HTR-8/SVneo (cell line): ENCODE results near the gene MTARC2.
"Not testable (repeated sequence)": the region's sequence is repeated elsewhere in the genome, so short reads cannot be mapped to it uniquely, and the experiment has no call there.

ENCODE experiments used
- DNase-seq: peaks from one replicate; pipeline ENCODE4 v3.0.0; 2011; ENCODE audit warnings: low spot score, mixed read lengths; ENCODE audit not compliant: insufficient read length
- FAIRE-seq: peaks from 2 replicates; lab custom pipeline; 2011; peaks lifted over from hg19 to GRCh38; lab: Jason Lieb, UNC

The MTARC2 gene

GRCh38 chr1:220730486-220730885, 17.6 kb upstream of the MTARC2 start:
- no peak for FAIRE-seq

DNA sequence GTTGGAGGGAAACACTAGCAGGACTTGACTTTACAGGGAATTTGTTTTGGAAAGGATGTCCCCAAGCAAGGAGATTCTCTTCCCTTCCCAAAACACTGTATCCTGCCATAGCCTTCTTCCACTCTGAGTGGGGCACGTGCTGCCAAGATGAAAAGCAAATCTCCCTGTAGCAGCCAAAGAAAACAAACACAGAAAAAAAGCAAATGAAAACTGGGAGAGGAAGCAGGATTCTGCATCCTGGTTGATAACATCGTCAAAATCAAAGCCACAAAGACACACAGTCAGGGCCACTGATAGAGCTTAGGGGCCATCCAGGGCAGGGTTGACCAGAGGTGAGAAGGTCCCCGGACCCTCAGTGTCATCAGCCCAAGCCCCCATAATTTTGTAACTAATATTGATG, 16.0 kb upstream of the MTARC2 start:
- FAIRE-seq (no peak), DNase-seq (no peak)

More at GRCh38 chr1:220730486-220730885, 17.6 kb upstream of the MTARC2 start:
- DNase-seq, result no peak

DNA sequence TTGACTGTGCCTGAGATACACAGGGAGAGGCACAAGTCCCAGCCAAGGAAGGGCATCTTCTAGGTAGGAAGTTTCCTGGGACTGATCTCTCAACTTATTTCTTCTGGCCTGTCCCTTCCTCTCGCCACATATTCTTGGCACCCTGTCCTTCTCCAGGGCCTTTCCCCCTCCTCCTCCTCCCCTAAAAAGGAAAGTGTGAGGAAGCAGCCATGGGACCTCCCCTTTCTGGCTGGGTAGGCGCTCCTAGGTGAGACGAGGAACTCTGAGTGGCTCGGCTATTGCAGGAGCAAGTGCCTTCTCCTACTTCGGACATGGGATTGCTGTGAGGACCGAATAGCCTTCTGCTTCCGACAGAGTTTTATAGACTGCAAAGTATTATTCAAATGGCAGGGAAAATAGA, 15.5 kb upstream of the MTARC2 start:
- DNase-seq (no peak), FAIRE-seq (no peak)

DNA sequence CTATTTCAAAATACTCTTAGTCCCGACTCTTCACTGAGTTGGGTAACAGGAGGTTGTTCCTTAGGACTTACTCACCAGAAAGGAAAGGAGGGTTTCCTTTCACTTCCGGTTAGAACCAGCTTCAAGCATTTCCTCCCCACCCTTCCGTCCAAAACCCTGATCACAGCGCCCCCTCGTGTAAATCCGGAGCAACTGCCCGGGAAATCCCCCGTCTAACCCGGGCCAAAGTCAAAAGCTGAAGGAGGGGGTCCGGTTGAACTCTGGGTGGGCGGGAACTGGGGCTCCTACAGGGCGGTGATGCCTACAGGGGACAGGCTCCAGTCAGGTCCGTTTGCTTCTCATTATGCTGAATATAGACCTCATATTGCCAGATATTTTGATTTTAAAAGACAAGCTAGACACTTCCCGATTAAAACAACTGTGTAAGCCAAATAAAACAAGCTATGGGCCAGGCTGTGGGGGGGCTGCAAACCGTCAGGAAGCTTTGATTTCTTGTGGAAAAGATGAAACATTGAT, 15.0 kb upstream of the MTARC2 start:
- DNase-seq, result peak; percentile 90
- FAIRE-seq, result peak; percentile 62

DNA sequence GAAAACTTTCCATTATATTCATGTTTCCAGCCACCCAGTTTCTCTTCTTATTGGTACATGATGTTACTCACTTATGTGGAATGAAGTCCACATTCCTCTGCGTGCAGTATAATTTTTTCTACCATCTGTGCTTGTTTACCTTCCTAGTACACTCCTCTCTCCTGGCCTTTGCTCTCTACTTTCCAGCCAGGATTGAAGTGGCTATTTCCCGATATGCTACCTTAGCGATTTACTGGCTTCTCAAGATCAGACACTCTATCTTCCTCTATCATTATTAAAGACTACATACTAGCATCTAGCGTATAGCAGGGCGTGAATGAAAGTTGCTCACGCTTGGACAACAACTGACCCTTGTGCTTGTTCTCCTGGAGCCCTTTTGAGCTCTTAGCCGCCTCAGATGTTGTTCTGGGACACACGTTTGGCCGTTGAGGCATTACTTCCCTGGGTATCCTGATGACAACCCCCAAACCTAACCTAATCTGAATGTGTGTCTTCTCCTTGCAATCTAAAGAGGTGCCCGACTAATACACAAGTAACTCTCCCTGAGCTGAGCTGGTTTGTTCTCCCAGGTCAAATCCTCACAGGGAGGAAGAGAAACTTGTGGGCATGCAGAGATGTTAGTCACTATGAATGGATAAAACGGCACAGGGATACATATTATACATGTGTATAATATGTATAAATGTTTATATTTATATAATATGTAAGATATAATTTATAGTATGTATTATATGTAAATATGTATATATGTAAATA, 13.4 kb upstream of the MTARC2 start:
- FAIRE-seq (peak; percentile 26), DNase-seq (peak; percentile 64)

GRCh38 chr1:220736283-220736682, 11.8 kb upstream of the MTARC2 start:
- DNase-seq, FAIRE-seq: not testable (repeated sequence)

GRCh38 chr1:220741349-220741748, 6.8 kb upstream of the MTARC2 start:
- FAIRE-seq (no peak), DNase-seq (no peak)

GRCh38 chr1:220741825-220742224, 6.3 kb upstream of the MTARC2 start:
- no peak for DNase-seq
- FAIRE-seq, result no peak

GRCh38 chr1:220742520-220742919, 5.6 kb upstream of the MTARC2 start:
- no peak for DNase-seq
- no peak for FAIRE-seq

DNA sequence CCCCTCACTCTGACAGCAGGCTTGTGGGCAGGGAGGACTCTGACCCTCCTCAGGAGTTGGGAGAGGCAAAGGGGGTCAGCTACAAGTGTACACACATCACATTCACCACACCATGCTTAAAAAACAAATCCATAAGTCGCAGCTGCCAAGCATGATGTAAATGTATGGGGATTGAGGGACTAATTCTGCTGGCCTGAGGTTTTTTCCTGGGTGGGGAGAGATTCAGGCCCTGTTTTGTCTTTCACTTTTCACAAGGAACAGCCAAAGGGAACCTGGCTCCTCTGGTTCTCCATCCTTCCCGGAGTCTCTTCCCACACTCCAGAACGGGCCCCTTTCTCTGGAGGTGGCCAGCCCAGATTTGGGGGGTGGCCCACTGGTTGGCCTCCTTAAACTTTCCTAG, 1.3 kb upstream of the MTARC2 start:
- FAIRE-seq (no peak), DNase-seq (no peak)

DNA sequence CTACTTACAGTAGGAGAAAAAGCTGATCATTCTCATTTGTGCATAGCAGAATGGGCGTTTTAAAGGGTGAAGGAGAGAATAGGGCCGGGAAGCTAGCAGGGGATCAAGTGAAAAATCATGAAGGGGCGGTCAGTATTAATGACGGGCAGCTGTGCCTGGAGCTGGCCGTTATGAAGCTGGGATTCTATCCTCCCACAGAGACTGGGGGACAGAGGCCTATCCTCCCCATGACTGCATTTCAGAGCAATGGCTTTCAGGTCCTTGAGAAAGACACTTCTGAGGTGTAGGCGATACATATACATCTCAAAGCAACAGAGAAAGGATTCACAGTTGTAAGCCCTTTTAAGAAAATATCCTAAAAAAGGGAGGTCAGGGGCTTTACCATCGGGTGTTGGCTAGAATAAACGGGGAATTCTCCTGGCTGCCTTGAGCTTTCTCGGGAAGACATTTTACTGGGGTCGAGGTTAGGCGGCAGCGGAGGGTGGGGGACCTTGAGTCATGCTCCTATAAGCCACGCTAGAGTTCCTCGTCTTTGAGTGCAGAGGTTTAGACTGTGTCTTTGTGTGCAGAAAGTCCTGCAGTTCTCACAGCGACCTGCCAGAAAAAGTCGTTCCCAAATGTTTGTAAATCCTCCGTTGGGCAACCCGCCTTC, 559 bp upstream of the MTARC2 start:
- no peak for FAIRE-seq
- no peak for DNase-seq

DNA sequence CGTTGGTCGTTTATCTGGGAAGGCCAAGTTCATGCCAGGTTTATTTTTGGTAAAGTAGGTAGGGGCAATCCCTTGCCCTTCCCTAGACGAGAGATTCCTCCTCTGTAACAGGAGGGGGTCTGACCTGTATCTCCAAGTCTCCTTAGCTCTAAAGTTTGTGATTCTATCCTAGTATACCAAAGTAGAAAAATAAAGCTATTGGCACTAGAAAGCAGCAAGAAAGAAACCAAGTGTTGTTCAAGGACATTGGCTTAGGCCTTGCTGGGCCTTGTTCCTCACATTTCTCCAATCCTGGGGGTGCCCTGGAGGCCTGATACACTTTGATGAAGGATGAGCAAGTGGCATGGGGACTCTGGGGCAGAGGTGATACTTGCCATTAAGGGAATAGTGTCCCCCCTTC, 814 bp downstream of the MTARC2 start:
- DNase-seq (no peak), FAIRE-seq (no peak)

DNA sequence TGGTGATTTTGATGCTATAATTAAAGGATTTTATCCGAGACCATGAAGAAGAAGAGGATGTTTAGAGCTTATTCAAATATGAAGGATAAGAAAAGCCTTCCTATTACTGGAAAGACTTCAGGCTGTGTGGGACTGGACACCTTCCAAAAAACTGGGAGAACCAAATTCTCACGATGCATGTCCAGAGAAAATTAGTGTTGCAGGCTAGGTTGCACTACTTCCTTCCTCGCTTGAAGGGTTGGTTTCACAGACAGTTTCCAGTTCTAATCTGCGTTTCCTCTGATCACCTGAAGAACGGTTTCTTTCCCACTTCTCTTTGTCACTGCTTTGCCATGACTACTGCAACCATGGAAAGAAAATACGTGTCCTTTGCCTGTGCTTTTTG, 2.0 kb downstream of the MTARC2 start:
- DNase-seq, result no peak
- FAIRE-seq, result no peak

GRCh38 chr1:220751111-220751510, 3.0 kb downstream of the MTARC2 start:
- DNase-seq (no peak), FAIRE-seq (no peak)

DNA sequence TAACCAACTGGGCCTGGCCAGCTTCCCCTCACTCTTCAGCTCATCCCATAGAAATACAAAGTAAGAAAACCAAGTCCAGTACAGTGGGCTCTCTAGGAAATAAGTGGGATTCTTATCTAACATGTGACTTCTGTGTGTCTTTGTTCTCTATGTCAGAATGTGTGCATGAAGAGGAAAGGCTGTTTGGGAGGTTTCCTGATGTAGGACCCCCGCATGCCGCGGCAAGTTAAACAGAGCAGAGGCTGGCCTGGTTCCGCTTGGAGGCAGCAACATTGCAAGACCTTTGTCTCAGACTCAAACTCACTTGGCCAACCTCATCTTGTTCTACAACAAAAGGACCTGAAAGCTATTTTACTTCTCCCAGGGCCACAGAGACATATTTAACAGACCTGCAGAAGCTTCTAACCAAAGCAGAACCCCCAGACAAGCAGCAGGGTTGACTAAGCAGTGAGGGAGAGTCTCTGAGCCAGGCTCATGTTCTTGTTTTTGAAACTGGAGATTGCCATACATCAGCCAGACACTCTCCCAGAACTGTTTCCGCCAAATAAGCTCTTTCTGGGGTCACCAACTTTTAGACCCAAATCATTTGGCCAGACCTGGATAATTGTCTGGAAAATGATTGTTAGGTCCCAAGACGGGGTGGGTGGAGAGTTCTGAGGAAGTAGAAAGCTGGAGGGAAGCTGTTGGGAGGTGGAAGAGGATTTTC, 6.2 kb downstream of the MTARC2 start:
- no peak for DNase-seq
- no peak for FAIRE-seq

DNA sequence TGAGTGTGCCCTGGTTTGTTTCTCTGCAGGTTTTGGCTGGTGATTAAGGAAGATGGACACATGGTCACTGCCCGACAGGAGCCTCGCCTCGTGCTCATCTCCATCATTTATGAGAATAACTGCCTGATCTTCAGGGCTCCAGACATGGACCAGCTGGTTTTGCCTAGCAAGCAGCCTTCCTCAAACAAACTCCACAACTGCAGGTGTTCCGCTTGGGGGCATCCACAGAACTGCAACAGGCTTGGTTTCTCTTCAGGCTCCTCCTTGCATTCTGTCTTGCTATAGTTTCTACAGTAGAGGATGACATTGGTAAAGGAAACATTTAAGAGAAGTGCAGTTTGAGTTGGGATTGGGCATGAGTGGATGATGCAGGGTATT, 6.8 kb downstream of the MTARC2 start:
- FAIRE-seq (no peak), DNase-seq (no peak)

GRCh38 chr1:220755309-220755708, 7.2 kb downstream of the MTARC2 start:
- FAIRE-seq (no peak), DNase-seq (no peak)

GRCh38 chr1:220757441-220757840, 9.3 kb downstream of the MTARC2 start:
- DNase-seq (no peak), FAIRE-seq (no peak)

GRCh38 chr1:220759147-220759546, 11.0 kb downstream of the MTARC2 start:
- DNase-seq (no peak), FAIRE-seq (no peak)

DNA sequence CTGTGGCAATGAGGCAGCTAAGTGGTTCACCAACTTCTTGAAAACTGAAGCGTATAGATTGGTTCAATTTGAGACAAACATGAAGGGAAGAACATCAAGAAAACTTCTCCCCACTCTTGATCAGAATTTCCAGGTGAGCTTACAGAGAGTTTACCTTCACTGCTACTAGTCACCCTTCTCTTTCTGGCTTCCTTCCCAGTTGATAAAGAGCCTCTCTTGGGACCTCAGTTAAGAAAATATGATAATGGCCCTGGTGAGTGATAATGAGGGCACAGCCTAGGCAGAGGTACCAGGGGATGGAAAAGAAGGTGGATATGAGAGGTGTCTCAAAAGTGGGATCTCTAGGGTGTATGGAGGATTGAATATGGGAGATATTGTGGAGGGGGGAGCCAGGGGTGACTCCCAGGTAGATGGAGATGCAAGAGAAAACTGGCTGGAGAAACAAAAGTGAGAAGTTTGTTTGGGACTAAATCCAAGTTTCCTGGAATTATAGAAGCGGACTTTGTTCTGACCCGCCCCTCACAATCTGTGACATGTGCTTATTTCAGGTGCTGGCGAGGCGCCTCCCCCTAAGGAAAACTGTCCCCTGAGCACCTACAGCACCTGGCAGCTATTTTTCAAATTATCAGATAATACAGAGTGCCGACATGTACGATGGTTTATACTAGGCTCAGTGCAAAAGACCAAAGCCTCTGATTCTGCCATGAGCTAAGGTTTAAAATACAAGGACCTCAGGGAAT, 13.7 kb downstream of the MTARC2 start:
- DNase-seq (no peak), FAIRE-seq (no peak)
